ENCODE data around the gene RAET1L.
"Not testable (repeated sequence)": the region's sequence is repeated elsewhere in the genome, so short reads cannot be mapped to it uniquely, and the experiment has no call there.

- not testable (repeated sequence) for TF ChIP-seq REST (IDR thresholded peaks at IDR 0.05; ENCODE audit: insufficient read depth in 1 of 2, low read depth in 2 of 2, low read length in 1 of 2); CTCF (IDR thresholded peaks at IDR 0.05); POLR2AphosphoS5 (IDR thresholded peaks at IDR 0.05; ENCODE audit: low read depth, low read length); SIN3A (IDR thresholded peaks at IDR 0.05; ENCODE audit: borderline replicate concordance, insufficient read depth, low read depth, low read length)
Measured at GRCh38 chr6:150021870-150022269, 3.5 kb downstream of the RAET1L start.

Measured in Panc1 (cell line).